Breast epithelium (tissue), 3 donors: Measurements from ENCODE around the gene MROH9.

Experiments used
- CTCF ChIP-seq, 3 donors: fragments of 450-650 bp; IDR thresholded peaks; one replicate each; pipeline ENCODE4 v1.5.1; 2016 to 2017; ENCODE audit warnings: antibody characterized with exemption in 3 of 3, mild to moderate bottlenecking in 3 of 3, moderate library complexity in 3 of 3
- POLR2A ChIP-seq: fragments of 450-650 bp; IDR thresholded peaks from one replicate; pipeline ENCODE4 v1.6.1; 2016; ENCODE audit warnings: antibody characterized with exemption, mild to moderate bottlenecking, moderate library complexity
- POLR2AphosphoS5 ChIP-seq, 3 donors: sonication (generic); formaldehyde crosslinking; IDR thresholded peaks; one replicate each; pipeline ENCODE4 v1.6.1; 2017; ENCODE audit warnings: antibody characterized with exemption in 3 of 3

- no peak for TF ChIP-seq CTCF (IDR thresholded peaks at IDR 0.05)
- no peak for TF ChIP-seq POLR2AphosphoS5 (IDR thresholded peaks at IDR 0.05)
- TF ChIP-seq POLR2A: no peak
Observed at GRCh38 chr1:171075041-171075440, 139.7 kb downstream of the MROH9 start.
